Urinary bladder (tissue), 4 donors: ENCODE results near the gene IRF7. TPM values are rescaled to one million over a fixed set of nuclear protein-coding genes. Genes with fewer than 3 reads are reported as not detected.

Experiments
- DNase-seq: peaks from one replicate; pipeline ENCODE4 v3.0.0-alpha.2; 2015; ENCODE audit errors: extremely low spot score
- H3K27ac ChIP-seq: one replicate; pipeline ENCODE4 v1.5.1; 2013; ENCODE audit warnings: low read depth, mild to moderate bottlenecking, moderate library complexity
- H3K36me3 ChIP-seq: one replicate; pipeline ENCODE4 v1.6.1; 2013; ENCODE audit warnings: mild to moderate bottlenecking, moderate library complexity; ENCODE audit not compliant: insufficient read depth
- H3K4me1 ChIP-seq: one replicate; pipeline ENCODE4 v1.6.1; 2013; ENCODE audit warnings: mild to moderate bottlenecking, moderate library complexity; ENCODE audit not compliant: insufficient read depth
- H3K4me3 ChIP-seq: one replicate; pipeline ENCODE4 v1.5.1; 2013; ENCODE audit warnings: low read depth, low read length
- WGBS: extraction: QIAGEN DNeasy Blood & Tissue Kit; methylation state at CpG from one replicate; pipeline ENCODE4 v1.1.7; 2013; 5-methylcytosine and 5-hydroxymethylcytosine counted together
- polyA plus RNA-seq: library from polyadenylated mRNA; stranded (reverse); fragments of 200-250 nt; gene quantifications from one replicate; pipeline ENCODE4 v1.2.3, GENCODE V29; 2013
- total RNA-seq: library from RNA; depleted of rRNA; stranded (reverse); fragments of >200 nt; gene quantifications from one replicate; pipeline ENCODE4 v1.2.3, GENCODE V29; 2014
- donor health status: healthy with polysubstance abuse.
- donor health status: healthy.

The IRF7 gene
- total and polyA plus RNA-seq, 2 donors = 9.8 to 23.2 TPM

DNA sequence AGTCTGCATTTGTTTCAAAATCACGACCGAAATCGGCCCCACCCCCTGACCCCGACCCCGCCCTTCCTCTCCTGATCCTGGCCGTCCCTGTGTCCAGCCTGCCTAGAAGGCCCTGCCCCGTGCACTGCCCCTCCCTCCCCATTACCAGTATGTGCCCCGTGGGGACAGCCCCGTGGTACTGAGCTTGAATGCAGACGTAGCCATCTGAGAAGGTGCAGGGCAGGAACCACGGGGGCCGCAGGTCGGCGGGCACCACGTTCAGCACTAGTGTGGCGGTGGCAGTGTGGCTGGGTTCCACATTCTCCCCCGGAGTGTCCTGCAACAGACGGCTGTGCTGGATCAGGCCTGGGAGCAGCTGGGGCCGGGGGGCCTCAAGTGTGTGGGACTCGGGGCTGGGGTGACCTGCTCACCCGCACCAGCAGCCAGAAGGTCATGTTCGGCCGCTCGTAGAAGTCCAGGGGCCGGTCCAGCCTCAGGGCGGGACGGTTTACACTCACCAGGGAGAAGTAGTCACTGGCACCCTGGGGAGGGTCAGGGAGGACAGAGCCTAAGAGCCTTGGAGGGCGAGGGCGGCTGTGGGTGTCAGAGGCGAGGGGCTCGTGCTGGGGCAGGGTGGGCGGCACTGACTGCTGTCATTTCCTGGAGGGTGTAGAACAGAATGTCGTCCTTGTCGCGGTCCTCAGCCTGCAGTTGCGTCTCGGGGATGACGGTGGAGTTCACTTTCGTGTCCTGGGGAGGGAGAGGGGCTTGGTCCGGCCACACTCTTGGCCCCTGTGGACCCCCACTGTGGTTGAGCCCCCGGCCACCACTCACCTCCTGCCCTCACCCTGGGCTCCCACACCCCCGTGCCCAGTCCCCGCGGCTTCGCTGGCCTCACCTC lies 5.4 kb upstream of the IRF7 start:
- Histone ChIP-seq H3K27ac (no peak overlapping the region), H3K36me3 (no peaks in the 10 kb centered on the region), H3K4me1 (no peaks in the 10 kb centered on the region), H3K4me3 (no peak overlapping the region)
- 70% methylated on average over 45 of the region's 45 CpGs for WGBS
- no peak for DNase-seq

DNA sequence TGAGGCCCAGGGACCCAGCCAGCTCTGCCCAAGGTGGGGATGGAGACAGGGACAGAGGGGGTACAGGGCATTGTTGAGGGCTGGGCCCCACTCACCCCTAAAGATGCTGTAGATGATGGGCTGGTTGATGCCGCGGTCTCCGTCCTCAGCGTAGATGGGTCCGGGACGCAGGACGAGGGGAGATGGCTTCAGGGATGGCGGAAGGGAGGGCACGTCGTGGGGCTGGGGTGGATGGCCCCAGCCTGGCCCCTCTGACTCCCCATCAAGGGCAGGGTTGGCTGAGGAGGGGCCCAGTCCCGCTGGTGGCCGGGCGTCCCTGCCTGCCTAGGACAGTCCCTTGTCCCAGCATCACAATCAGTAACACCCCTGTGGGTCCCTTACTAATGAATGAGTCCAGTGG lies 4.5 kb upstream of the IRF7 start:
- no peak overlapping the region for H3K27ac ChIP-seq
- H3K4me1 ChIP-seq = no peaks in the 10 kb centered on the region
- no peak overlapping the region for H3K4me3 ChIP-seq
- no peak for DNase-seq
- 96% methylated on average over 13 of the region's 13 CpGs for WGBS
- H3K36me3 ChIP-seq = no peaks in the 10 kb centered on the region

DNA sequence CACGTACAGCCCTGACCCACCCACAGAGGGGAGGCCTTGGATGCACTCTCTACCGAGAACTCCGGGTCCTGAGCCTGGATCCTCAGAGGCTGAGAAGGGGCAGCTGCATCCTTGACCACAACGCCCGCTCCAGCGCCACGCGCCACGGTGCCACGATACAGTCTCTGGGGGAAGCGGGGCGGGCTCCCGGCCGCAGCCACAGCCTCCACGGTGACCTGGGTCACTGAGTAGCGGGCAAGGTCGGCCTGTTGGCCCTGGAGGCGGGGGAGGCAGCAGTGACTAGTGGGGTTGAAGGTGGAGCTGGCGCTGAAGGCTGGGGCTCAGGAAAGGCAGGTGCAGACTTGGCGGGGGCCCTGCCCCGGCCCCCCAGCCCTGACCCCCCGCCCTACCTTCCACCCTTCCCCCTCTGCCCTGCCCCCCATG lies 3.9 kb upstream of the IRF7 start:
- H3K4me1 ChIP-seq = no peaks in the 10 kb centered on the region
- no peak overlapping the region for H3K27ac ChIP-seq
- WGBS = 92% methylated on average over 22 of the region's 22 CpGs
- no peak overlapping the region for H3K4me3 ChIP-seq
- no peaks in the 10 kb centered on the region for H3K36me3 ChIP-seq
- DNase-seq = no peak

DNA sequence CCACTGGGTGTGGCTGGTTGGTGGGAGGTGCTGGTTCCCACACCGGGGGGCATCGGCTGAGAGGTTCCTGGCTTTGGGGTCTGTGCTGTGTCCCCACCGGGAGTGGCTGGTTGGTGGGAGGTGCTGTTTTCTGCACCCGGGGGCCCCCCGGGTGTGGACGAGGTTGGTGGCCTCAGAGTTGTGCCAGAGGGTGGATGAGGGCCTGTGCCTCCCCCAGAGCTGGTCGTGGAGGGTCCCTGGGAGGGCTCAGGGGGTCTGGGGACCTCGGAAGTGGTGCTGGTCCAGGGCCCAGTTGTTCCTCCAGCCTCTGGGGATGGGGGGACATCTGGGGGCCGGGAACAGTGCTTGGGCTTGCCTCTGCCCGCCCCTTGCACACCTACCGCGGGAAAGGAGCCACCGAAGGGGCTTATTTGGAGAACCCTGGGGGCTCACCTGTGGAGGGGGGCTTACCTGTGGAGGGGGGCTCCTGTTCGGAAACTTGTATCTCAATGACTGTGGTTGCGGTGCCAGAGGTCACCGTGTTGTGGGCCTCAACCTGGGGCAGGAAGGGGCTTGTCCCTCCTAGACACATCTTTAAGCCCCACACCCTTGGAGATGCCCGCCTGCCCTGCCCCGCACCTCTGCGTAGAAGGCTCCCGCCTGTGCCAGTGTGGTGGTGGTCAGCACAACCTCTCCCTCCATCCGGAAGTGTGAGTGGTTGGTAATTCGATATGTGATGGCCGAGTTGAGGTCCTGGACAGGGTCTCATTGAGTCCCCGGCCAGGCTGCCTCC lies 3.3 kb upstream of the IRF7 start:
- no peak for DNase-seq
- H3K36me3 ChIP-seq = no peaks in the 10 kb centered on the region
- 91% methylated on average over 24 of the region's 24 CpGs for WGBS
- no peak overlapping the region for H3K27ac ChIP-seq
- no peak overlapping the region for H3K4me3 ChIP-seq
- H3K4me1 ChIP-seq = no peaks in the 10 kb centered on the region

DNA sequence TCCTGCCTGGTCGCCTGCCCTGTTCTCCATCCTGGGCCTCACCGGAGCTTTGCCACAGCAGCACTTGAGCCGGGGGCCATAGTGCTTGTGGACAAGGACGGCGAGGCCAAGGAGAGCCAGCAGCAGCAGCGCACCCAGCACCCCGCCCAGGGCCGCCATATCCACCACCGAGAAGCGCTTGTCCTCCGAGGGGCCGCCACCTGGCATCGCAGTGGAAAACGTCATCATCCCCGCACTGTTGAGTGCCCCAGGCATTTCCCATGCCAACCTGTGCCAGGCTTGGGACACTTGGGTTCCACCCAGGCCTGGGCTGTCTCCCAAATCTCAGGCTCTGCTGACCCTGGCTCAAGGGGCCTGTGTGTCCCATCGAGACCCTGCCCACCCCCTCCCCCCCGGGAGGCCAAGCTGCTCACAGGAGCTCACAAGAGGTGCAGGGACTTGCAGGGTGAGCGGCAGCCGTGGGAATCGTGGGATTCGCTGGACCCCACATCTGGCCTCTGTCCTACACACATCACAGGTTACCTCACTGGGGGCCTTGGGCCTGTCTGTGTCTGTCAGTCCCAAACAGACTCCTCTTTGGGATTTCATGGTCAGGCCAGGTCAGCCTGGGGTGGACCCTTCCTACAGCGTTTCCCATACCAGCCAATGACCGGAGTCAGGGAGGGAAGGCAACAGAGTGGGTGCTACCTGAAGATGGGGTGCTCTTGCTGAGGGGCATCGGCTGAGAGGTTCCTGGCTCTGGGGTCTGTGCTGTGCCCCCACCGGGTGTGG lies 2.3 kb upstream of the IRF7 start:
- no peaks in the 10 kb centered on the region for H3K4me1 ChIP-seq
- no peak overlapping the region for H3K27ac ChIP-seq
- H3K4me3 ChIP-seq = no peak overlapping the region
- 94% methylated on average over 25 of the region's 25 CpGs for WGBS
- H3K36me3 ChIP-seq = no peaks in the 10 kb centered on the region
- no peak for DNase-seq

DNA sequence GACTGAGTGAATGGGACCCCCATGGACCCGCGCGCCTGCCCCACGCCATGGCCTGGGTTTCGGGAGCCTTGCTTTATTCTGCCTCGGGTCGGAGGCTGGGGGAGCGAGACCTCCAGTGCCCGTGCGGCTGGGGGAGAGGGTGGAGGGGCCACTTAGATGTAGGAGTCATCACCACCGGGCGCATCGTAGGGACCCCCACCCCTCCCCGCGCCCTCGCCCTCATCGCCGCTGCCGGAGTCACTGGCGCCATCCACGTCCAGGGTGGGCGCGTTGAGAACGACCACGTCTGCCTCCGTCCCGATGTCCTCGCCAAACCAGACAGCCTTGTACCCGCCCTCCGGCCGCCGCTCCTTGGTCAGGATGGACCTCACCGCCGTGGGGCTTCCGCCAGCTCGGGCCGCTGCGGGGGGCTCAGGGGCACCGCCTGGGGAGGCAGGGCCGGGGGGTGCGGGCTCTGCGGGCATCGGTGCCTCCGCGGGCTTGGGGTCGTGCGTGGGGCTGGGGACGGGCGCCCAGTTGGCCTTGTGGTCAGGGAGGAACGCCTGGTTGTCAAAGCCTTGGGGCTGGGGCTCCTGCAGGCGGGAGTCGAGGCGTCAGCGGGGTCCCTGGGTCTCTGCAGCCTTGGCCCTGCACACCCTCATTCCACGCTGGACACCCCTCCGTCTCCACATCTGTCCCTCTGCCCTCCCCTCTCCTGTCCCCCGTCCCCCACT lies 1.6 kb upstream of the IRF7 start:
- Histone ChIP-seq H3K36me3 (peaks cover under 1% of the 10 kb centered on the region), H3K4me3 (no peak overlapping the region), H3K27ac (no peak overlapping the region), H3K4me1 (no peaks in the 10 kb centered on the region)
- WGBS = 92% methylated on average over 57 of the region's 57 CpGs
- no peak for DNase-seq

DNA sequence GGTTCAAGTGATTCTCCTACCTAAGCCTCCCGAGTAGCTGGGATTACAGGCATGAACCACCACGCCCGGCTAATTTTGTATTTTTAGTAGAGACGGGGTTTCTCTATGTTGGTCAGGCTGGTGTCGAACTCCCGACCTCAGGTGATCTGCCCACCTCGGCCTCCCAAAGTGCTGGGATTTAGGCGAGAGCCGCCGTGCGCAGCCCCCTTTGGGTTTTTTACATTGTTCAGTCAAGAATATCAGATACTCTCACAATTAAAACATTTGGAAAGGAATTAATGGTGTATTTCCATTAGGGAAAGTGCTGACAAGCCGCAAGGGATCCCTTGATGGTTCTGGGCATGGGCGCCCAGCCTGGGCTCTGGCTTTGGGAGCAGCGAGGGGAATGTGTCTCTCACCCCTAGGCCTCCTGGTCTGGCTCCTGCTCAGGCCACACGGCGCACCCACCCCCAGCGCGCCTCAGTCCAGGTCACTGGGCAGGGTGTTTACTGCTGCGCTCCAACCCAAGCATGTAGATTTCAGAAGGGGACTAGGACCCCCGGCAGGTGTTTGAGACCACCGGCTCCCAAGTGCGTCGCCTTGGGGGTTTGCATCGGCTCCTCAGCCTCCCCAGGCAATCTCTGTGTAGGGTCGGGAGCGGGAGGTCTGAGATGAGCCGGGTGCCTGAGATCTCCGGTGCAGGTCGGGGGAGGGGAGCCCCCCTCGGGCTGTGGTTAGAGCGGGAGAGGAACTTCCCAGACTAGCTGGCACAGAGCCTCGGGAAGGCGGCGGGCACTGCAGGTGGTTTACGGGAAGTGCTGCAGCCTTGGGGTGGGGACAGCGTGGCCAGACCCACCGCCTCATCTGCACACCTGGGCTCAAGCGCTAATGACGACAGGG lies 809 bp upstream of the IRF7 start:
- H3K27ac ChIP-seq = no peak overlapping the region
- H3K36me3 ChIP-seq = peaks cover 3% of the 10 kb centered on the region
- WGBS = 85% methylated on average over 39 of the region's 39 CpGs
- peak overlapping the region; percentile 68 for H3K4me3 ChIP-seq
- no peak for DNase-seq
- H3K4me1 ChIP-seq = no peaks in the 10 kb centered on the region

DNA sequence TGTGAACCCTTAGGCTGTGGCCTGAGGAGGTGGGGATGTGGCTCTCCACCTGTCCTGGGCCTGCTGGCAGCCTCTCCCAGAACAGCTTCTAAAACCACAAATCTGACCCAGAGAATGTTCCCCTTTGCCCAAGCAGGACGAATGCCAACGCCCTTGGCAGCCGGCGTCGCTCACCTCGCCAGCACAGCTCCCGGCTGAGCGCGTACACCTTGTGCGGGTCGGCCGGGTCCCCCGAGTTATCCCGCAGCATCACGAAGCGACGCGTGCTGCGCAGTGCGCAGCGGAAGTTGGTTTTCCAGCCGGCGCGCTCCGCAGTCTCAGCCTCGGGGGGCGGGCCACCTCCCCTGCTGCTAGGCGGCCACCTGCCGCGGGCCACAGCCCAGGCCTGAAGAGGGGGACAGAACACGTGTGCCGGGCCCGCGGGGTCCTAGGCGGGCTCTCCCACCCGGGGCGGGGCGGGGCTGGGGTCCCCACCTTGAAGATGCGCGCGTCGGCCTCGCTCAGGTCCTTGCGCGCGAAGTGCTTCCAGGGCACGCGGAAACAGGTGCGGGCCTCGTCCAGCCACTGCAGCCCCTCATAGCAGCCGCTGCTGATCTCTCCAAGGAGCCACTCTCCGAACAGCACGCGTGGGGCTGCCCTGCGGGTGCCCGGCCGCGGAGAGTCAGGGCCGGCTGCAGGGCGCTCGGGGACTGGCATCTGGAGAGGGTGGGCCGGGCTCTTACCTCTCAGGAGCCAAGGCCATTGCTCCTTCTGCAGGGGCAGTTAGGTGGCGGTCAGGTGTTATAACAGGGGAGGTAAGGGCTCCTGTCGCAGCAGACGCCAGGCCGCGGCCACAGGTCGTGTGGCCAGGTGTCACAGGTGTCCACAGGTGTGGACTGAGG lies 887 bp downstream of the IRF7 start:
- H3K36me3 ChIP-seq = peaks cover 3% of the 10 kb centered on the region
- H3K27ac ChIP-seq = peak overlapping the region; percentile 88
- H3K4me3 ChIP-seq = peak overlapping the region; percentile 68
- whole genome bisulfite sequencing = 61% methylated on average over 68 of the region's 68 CpGs
- DNase-seq = no peak
- H3K4me1 ChIP-seq = no peaks in the 10 kb centered on the region

DNA sequence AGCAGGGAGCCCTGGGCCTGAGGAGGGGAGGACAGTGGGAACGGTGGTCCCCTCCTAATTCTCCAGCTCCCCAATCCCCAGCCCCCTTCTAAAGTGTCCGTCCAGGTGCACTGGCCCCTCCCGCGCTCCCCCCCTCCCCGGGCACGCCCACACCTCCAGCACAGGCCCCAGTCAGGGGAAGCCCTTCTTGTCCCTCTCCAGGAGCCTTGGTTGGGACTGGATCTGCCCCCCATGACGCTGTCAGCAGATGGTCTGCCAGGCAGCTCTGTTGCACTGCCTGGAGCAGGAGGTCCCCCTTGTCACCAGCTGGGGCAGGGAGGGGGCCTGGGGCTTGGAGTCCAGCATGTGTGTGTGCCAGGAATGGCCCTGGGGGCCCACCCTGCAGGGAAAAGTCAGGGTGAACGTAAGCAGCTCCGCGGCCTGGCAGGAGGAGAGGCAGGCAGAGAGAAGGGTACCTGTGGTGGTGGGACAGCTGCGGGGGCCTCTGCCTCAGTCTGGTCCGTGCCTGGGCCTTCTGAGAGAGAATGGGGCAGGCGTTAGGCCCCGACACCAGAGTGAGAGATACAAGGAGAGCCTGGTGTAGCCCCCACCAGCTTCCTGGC lies 1.6 kb downstream of the IRF7 start:
- Histone ChIP-seq H3K4me1 (no peaks in the 10 kb centered on the region), H3K4me3 (no peak overlapping the region), H3K36me3 (peaks cover 3% of the 10 kb centered on the region), H3K27ac (peak overlapping the region; percentile 3)
- DNase-seq = no peak
- WGBS = 71% methylated on average over 14 of the region's 14 CpGs

DNA sequence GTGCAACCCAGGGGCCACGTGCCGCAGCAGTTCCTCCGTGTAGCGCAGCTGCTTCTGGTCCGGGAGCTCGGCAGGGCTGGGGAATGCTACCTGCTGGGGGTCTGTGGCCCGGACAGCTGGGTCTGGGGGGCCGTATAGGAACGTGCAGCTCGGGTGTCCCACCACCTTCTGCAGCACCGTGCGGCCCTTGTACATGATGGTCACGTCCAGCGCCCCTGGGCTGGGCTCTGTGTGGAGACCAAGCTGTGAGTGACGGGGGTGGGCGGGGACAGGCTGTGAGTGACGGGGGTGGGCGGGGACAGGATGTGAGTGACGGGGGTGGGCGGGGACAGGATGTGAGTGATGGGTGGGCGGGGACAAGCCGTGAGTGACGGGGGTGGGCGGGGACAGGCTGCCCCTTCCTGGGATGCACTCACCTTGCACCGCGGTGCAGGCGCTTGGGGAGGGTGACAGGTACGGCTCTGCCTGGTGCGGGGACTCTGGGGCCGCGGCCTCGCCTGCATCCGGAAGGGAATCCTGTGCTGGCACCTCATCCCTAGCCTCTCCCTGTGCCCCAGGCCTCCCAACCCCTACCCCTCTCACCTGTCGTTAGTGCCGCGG lies 2.3 kb downstream of the IRF7 start:
- H3K4me3 ChIP-seq = no peak overlapping the region
- DNase-seq = no peak
- WGBS = 73% methylated on average over 36 of the region's 36 CpGs
- H3K36me3 ChIP-seq = peaks cover 3% of the 10 kb centered on the region
- no peaks in the 10 kb centered on the region for H3K4me1 ChIP-seq
- H3K27ac ChIP-seq = no peak overlapping the region

DNA sequence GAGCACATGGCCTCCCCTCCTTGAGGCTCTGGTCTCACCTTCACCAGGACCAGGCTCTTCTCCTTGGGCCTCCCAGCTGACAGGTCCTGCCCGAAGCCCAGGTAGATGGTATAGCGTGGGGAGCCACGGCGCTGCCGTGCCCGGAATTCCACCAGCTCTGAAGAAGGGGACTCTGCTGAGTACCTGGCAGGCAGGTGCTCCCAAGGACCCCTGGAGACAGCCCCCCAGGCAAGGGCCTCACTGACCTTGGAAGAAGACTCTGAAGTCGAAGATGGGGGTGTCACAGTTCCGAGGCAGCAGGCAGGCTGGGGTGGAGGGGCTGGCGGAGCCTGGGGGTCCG lies 2.8 kb downstream of the IRF7 start:
- Histone ChIP-seq H3K36me3 (peaks cover 3% of the 10 kb centered on the region), H3K4me1 (no peaks in the 10 kb centered on the region), H3K4me3 (no peak overlapping the region), H3K27ac (no peak overlapping the region)
- DNase-seq = no peak
- WGBS = 93% methylated on average over 10 of the region's 10 CpGs
